Activated T-helper 2 cell treated with anti-CD3 and anti-CD28 coated beads, Interferon-gamma antibody, Interleukin-2, Interleukin-4, amounts not matched to agents 10 μg/mL and 5 μg/mL and 100 μg/mL, durations not matched to agents 14 hours and 24 hours and 36 hours (primary cell): Measurements from ENCODE around the gene CDKN3. TPM values are rescaled to one million over a fixed set of nuclear protein-coding genes. Genes with fewer than 3 reads are reported as not detected.
"Not testable (repeated sequence)": the region's sequence is repeated elsewhere in the genome, so short reads cannot be mapped to it uniquely, and the experiment has no call there.

ENCODE experiments used
- DNase-seq: peaks from one replicate; pipeline ENCODE4 v3.0.0; 2021; ENCODE audit warnings: low spot score
- H3K27ac Mint-ChIP-seq: one replicate; pipeline ENCODE4 v1.8.0; 2021; ENCODE audit warnings: mixed read lengths
- H3K27me3 Mint-ChIP-seq: one replicate; pipeline ENCODE4 v1.8.0; 2021; ENCODE audit warnings: low read depth, mixed read lengths
- H3K36me3 Mint-ChIP-seq: one replicate; pipeline ENCODE4 v1.8.0; 2021; ENCODE audit warnings: low read depth, mixed read lengths
- H3K4me1 Mint-ChIP-seq: one replicate; pipeline ENCODE4 v1.8.0; 2021; ENCODE audit warnings: low read depth, mixed read lengths
- H3K4me3 Mint-ChIP-seq: one replicate; pipeline ENCODE4 v1.8.0; 2021; ENCODE audit warnings: low read depth, mild to moderate bottlenecking, moderate library complexity, mixed read lengths
- H3K9me3 Mint-ChIP-seq: one replicate; pipeline ENCODE4 v1.8.0; 2021; ENCODE audit warnings: mixed read lengths
- intact Hi-C: fragments of 100-400 bp; cut with micrococcal nuclease; formaldehyde crosslinking; loops from one replicate; pipeline ENCODE4 v1.15.1; 2023
- total RNA-seq: library from RNA; stranded (reverse); gene quantifications from 2 replicates; pipeline ENCODE4 v1.2.3, GENCODE V29; 2022

The CDKN3 gene
- total RNA-seq, 1 donor from 2014 or later, result 57.5 TPM

DNA sequence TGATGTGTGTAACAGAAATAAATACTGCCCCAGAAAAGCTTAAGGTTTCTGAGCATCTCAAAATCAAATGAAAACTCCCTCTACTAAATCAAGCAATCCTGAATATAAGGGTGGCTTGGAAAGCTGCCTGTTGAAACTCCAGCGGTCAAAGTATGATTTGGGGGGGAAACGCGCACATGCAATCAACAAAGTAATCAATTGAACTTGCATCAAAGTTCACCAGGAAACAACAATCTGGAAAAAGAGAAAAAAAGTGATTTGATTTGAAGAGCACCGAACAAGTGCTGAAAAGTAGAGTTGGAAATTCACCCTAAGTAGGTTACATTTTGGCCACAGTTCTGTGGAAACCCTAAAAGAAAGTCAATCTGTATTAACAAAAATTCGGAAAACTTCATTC is 43.7 kb downstream of the CDKN3 start:
- intact Hi-C loops, result loop anchor here (2.0 to 5.0 kb wide), 3 partner anchors 48 to 1288 kb away; partner anchors contain the start of genes DDHD1 and GMFB
- Mint-ChIP-seq H3K36me3 (peaks cover 37% of the 10 kb centered on the region), H3K4me3 (peak overlapping the region; percentile 95)

DNA sequence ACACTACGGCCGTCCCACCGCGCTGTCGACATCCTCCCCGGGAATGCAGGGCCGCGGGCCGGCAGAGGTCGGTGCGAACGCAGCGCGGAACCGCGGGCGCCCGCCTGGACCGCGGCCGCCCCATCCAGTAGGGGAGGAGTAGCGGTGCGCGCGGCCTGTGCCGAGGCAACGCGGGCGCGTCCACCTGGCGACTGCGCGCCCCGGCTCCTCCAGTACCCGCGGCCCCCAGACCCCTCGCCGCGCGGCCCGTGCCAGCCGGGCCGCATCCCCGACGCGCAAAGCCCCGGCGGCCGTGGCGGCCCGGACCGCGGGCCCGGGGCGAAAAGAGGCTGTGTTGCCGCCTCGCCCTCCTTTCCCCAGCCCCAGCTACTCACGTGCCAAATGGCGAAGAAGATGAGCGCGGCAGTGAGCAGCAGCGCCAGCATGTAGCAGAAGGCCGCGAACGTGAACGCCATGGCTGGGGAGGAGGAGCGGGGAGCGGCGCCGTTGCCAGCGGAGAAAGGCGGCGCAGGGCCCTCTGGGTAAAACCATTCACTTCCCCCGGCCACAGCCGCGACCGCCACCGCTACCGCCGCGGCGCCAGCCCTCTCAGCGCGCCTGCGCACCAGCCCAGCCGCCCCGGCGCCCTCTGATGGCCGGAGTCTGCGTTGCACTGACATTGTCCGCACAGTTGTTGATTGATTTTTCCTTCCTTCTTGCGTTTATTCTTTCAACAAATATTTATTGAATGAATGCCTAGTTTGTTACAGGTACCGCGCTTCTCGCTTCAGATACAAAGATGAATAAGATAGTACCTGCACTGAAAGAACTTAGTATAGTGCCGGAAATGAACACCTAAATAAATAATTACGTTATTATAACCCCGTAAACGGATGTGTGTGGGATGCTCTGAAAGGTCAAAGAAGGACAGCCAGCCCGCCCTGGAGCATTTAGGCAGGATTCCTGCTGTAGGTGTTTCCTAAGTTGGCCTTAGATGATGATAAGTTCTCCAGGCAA is 44.4 kb downstream of the CDKN3 start, which contains the start of gene CNIH1:
Gene CNIH1, minus strand, starts transcription at position 502 of the 996 bp plus-strand sequence. Its CDS starts 47 bp downstream, at position 455.
- Mint-ChIP-seq H3K27me3 (peaks cover 5% of the 10 kb centered on the region), H3K4me3 (peak within 1 kb of the TSS; percentile 95), H3K4me1 (peaks cover 47% of the 10 kb centered on the region), H3K9me3 (no peaks in the 10 kb centered on the region), H3K27ac (peak within 1 kb of the TSS; percentile 97), H3K36me3 (peaks cover 34% of the 10 kb centered on the region)
- intact Hi-C loops, result loop anchor here (1.0 to 5.0 kb wide), 5 partner anchors 48 to 1289 kb away; partner anchors contain the start of genes CGRRF1, DDHD1 and GMFB
- DNase-seq, result peak; percentile 90

More for the DNA sequence above, 43.7 kb downstream of the CDKN3 start:
- Mint-ChIP-seq H3K4me1 (peaks cover 51% of the 10 kb centered on the region), H3K27me3 (no peaks in the 10 kb centered on the region), H3K27ac (peak overlapping the region; percentile 92), H3K9me3 (no peaks in the 10 kb centered on the region)
- DNase-seq, result no peak

GRCh38 chr14:54442961-54443360 is 46.2 kb downstream of the CDKN3 start:
- not testable (repeated sequence) for H3K4me3 Mint-ChIP-seq, H3K9me3 Mint-ChIP-seq, H3K27me3 Mint-ChIP-seq, H3K27ac Mint-ChIP-seq, DNase-seq
- peaks cover 25% of the 10 kb centered on the region for H3K36me3 Mint-ChIP-seq
- H3K4me1 Mint-ChIP-seq, result peaks cover 43% of the 10 kb centered on the region
- intact Hi-C loops, result loop anchor here (5.0 kb wide), 2 partner anchors 119 to 1291 kb away; partner anchors contain the start of gene DDHD1

DNA sequence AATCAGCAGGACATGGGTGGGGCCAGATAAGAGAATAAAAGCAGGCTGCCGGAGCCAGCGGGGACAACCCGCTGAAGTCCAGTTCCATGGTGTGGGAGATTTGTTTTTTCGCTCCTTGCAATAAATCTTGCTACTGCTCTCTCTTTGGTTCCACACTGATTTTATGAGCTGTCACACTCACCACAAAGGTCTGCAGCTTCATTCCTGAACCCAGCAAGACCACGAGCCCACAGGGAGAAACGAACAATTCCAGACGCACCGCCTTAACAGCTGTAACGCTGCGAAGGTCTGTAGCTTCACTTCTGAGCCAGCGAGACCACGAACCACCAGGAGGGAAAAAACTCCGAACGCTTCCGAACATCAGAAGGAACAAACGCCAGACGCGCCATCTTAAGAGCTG is 47.2 kb downstream of the CDKN3 start:
- H3K27me3 Mint-ChIP-seq, result peaks cover 6% of the 10 kb centered on the region
- no peak for DNase-seq
- no peak overlapping the region for H3K4me3 Mint-ChIP-seq
- H3K4me1 Mint-ChIP-seq, result peaks cover 41% of the 10 kb centered on the region
- intact Hi-C loops, result loop anchor here (5.0 kb wide), 2 partner anchors 118 to 1292 kb away; partner anchors contain the start of gene DDHD1
- no peaks in the 10 kb centered on the region for H3K9me3 Mint-ChIP-seq
- H3K27ac Mint-ChIP-seq, result no peak overlapping the region
- H3K36me3 Mint-ChIP-seq, result peaks cover 15% of the 10 kb centered on the region

DNA sequence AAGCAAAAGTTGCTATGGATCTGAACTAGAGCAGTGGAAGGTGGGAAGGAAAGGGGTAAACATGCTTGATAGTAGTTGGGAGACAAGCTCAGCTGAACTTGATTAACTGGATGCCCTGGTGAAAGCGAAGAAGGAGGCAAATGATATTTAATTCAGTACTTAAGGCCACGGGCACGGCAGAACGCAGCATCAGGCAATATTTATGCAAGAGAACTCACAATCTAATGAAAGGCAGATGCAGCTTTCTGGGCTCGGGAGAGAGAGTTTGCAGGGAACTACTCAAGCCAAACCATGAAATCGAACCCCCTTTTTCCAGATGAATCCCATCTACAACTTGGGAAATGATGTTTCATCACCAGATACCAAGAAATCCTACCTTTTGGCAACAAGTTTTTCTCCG is 47.9 kb downstream of the CDKN3 start:
- H3K36me3 Mint-ChIP-seq, result peaks cover 10% of the 10 kb centered on the region
- peaks cover 36% of the 10 kb centered on the region for H3K4me1 Mint-ChIP-seq
- no peak overlapping the region for H3K27ac Mint-ChIP-seq
- H3K4me3 Mint-ChIP-seq, result no peak overlapping the region
- peaks cover 6% of the 10 kb centered on the region for H3K27me3 Mint-ChIP-seq
- DNase-seq, result no peak
- intact Hi-C loops, result loop anchor here (5.0 kb wide), 2 partner anchors 118 to 1292 kb away; partner anchors contain the start of gene DDHD1
- no peaks in the 10 kb centered on the region for H3K9me3 Mint-ChIP-seq

DNA sequence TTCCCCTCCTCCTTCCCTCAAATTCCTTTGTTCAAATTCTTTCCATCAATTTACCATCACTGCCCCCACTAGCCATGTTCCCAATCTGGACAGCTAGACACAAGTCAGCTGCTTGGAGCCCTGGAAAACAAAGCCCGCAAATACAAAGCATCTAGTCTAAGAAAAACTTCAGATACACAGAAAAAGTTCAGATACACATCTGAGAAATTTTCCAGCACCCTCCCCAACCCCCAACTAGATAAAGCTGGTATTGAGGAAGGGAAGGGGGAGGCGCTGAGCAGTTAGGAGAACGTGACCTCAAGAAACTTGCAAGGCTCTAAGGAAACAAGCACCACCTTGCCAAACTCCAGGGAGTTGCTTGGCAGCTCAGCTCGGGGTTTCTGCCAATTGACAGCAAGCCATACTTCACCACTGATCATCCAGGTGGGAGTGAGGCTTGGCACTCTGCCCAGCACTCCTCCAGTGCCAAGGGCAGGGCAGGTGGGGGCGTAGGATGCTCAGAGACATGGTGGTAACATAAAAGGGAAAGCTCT is 49.4 kb downstream of the CDKN3 start:
- Mint-ChIP-seq H3K4me1 (peaks cover 37% of the 10 kb centered on the region), H3K27me3 (peaks cover 6% of the 10 kb centered on the region), H3K9me3 (no peaks in the 10 kb centered on the region), H3K27ac (no peak overlapping the region), H3K36me3 (no peaks in the 10 kb centered on the region), H3K4me3 (no peak overlapping the region)
- intact Hi-C loops, result no loop called here
- no peak for DNase-seq

DNA sequence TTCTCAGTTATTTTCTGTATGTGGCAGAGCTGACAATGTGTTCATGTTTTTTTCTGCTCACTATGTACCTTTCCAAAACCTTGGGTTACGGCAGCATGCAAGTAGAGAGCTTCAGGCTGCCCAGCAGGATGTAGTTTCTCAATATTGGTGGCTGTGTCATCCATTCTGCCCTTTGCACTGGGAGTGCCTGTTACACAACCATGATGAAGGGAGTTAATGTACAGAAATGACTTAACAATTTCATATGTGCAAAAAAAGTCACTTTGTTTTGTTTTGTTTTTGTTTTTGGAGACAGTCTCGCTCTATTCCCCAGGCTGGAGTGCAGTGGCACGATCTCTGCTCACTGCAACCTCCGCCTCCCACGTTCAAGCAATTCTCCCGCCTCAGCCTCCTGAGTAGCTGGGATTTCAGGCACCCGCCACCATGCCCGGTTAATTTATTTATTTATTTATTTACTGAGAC is 50.5 kb downstream of the CDKN3 start:
- no peak for DNase-seq
- intact Hi-C loops, result no loop called here
- Mint-ChIP-seq H3K4me3 (no peak overlapping the region), H3K36me3 (no peaks in the 10 kb centered on the region), H3K27me3 (peaks cover 6% of the 10 kb centered on the region), H3K4me1 (peaks cover 29% of the 10 kb centered on the region), H3K27ac (no peak overlapping the region), H3K9me3 (no peaks in the 10 kb centered on the region)

DNA sequence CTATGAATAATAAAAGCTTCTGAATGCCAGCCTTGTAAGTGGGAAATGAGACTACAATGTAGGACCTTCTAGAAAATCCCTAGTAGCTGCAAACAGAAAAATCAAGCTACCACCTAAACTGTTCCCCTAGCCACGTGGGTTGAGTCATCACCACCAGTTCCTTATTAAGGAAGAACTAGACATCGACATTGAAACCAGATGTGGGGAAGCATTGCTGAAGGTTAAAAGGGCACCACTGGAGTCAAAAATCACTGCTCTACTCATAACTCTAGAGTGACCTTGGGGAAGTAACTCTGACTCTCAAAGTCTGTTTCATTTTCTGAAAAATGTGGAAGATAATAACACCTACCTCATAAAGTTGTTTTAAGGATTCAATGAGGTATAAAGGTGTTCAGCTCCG is 53.7 kb downstream of the CDKN3 start:
- Mint-ChIP-seq H3K9me3 (no peaks in the 10 kb centered on the region), H3K27me3 (peaks cover 6% of the 10 kb centered on the region)
- intact Hi-C loops, result no loop called here

DNA sequence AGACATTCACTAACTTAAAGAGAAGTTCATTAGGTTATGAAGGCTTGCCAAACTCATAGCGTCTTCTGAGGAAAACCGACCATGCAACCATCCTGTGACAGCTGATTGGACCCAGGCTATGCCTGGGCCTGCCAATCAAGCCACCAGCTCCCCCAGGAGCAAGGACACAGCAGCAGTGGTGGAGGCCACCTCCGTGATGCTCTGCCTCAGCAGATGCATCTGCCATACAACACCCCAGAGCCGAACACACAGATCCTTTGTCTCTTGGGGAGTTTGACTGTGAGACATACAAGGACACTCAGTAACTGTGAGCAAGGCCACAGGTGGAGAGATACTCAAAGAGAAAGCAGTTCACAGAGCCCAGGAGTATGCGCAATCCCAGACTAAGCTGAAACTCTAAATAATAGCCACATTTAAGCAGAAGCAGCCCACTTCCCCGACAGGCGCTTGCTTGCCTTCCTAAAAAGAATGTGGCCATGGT is 54.4 kb downstream of the CDKN3 start:
- no peak for DNase-seq
- intact Hi-C loops, result no loop called here
- no peak overlapping the region for H3K27ac Mint-ChIP-seq

More for the DNA sequence above, 53.7 kb downstream of the CDKN3 start:
- Mint-ChIP-seq H3K36me3 (no peaks in the 10 kb centered on the region), H3K4me3 (no peak overlapping the region), H3K4me1 (peaks cover 29% of the 10 kb centered on the region), H3K27ac (no peak overlapping the region)
- DNase-seq, result no peak

DNA sequence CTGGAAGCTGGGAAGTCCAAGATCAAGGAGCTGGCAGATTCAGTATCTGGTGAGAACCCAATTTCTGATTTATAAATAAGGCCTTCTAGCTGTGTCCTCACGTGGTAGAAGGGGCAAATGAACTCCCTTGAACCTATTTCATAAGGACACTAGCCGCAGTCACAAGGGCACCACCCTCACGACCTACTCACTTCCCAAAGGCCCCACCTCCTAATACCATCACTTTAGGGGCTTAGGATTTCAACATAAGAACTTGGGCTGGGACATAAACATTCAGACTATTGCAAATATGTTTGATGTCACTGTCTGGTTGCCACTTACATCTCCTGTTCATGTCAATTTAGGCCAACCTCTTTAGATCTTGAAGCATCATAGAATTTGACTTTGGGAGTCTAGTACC is 55.2 kb downstream of the CDKN3 start:
- Mint-ChIP-seq H3K4me1 (peaks cover 21% of the 10 kb centered on the region), H3K4me3 (no peak overlapping the region), H3K27ac (no peak overlapping the region), H3K27me3 (no peaks in the 10 kb centered on the region), H3K9me3 (no peaks in the 10 kb centered on the region), H3K36me3 (no peaks in the 10 kb centered on the region)
- no peak for DNase-seq
- intact Hi-C loops, result no loop called here

More for the DNA sequence above, 54.4 kb downstream of the CDKN3 start:
- Mint-ChIP-seq H3K36me3 (no peaks in the 10 kb centered on the region), H3K4me3 (no peak overlapping the region), H3K4me1 (peaks cover 27% of the 10 kb centered on the region), H3K27me3 (peaks cover 1% of the 10 kb centered on the region), H3K9me3 (no peaks in the 10 kb centered on the region)

DNA sequence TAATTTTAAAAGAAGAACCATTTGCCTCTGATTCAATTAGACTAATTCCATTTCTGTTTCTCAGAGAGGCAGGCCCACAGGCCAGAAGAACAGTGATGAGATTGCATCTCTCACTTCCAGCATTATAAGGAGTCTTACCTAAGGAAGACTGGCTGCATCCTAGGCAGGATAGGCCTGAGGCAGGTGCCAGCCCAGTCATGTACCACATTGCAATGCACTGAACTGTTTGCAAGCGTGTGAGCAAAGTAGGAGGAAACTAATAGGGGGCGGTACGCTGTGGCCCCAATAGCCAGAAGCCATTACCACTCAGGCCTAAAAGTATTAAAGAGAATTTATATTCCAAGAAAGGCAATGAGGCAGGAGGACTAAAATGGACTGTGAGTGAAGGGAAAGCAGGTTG is 56.4 kb downstream of the CDKN3 start:
- Mint-ChIP-seq H3K27ac (no peak overlapping the region), H3K4me3 (no peak overlapping the region), H3K27me3 (no peaks in the 10 kb centered on the region), H3K9me3 (peaks cover 1% of the 10 kb centered on the region), H3K4me1 (peaks cover 14% of the 10 kb centered on the region), H3K36me3 (peaks cover under 1% of the 10 kb centered on the region)
- intact Hi-C loops, result no loop called here
- DNase-seq, result no peak

DNA sequence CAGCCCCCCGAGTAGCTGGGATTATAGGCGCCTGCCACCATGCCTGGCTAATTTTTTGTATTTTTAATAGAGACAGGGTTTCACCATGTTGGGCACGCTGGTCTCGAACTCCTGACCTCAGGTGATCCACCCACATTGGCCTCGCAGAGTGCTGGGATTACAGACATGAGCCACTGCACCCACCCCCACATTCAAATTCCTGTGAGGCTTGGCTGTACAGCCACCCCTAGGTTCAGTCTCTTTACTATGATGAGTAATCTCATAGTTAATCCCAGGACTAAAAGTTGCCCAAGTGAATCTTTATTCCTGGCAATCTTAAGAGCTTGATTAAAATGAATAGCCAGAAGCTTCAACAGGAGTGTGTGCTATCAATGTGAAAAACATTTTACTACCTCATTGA is 57.2 kb downstream of the CDKN3 start:
- H3K9me3 Mint-ChIP-seq, intact Hi-C loops, H3K4me3 Mint-ChIP-seq, H3K27me3 Mint-ChIP-seq, H3K36me3 Mint-ChIP-seq, H3K27ac Mint-ChIP-seq, DNase-seq: not testable (repeated sequence)
- peaks cover 10% of the 10 kb centered on the region for H3K4me1 Mint-ChIP-seq
